Stimulated activated CD8-positive, alpha-beta memory T cell treated with anti-CD3 and anti-CD28 coated beads, Interleukin-12 subunit alpha, Interleukin-12 subunit beta, amount 100 ng/mL, for 24 hours (primary cell): ENCODE results near the gene OR2A25.

ENCODE experiments used
- DNase-seq: peaks from one replicate; pipeline ENCODE4 v3.0.0-alpha.2; 2020; ENCODE audit errors: extremely low read depth

Gene OR2A25

GRCh38 chr7:144069953-144070352 is 342 bp downstream of the OR2A25 start:
- DNase-seq, result no peak

- no peak for DNase-seq
Measured at GRCh38 chr7:144074374-144074773, 4.8 kb downstream of the OR2A25 start.

GRCh38 chr7:144085978-144086377 is 16.4 kb downstream of the OR2A25 start, which contains the start of gene OR2A12:
Gene OR2A12 (plus strand): TSS chr7:144086278. CDS start chr7:144095108, 8,830 bp downstream.
- no peak for DNase-seq

GRCh38 chr7:144086730-144087129 is 17.1 kb downstream of the OR2A25 start:
- DNase-seq, result no peak

GRCh38 chr7:144087230-144087629 is 17.6 kb downstream of the OR2A25 start:
- no peak for DNase-seq

- no peak for DNase-seq
Measured at GRCh38 chr7:144090667-144091066, 21.1 kb downstream of the OR2A25 start.

GRCh38 chr7:144098776-144099175 is 29.2 kb downstream of the OR2A25 start:
- DNase-seq, result no peak

- DNase-seq, result no peak
Measured at GRCh38 chr7:144100607-144101006, 31.0 kb downstream of the OR2A25 start.

- DNase-seq, result no peak
Measured at GRCh38 chr7:144102041-144102440, 32.4 kb downstream of the OR2A25 start.

- DNase-seq, result no peak
Measured at GRCh38 chr7:144105211-144105610, 35.6 kb downstream of the OR2A25 start.

- DNase-seq, result no peak
Measured at GRCh38 chr7:144109283-144109682, 39.7 kb downstream of the OR2A25 start, which contains the start of gene OR2A2. Gene OR2A2 (plus strand): TSS chr7:144109583. CDS start chr7:144109583, 0 bp downstream.

GRCh38 chr7:144110272-144110671 is 40.7 kb downstream of the OR2A25 start:
- no peak for DNase-seq

- DNase-seq, result no peak
Measured at GRCh38 chr7:144113651-144114050, 44.0 kb downstream of the OR2A25 start.

GRCh38 chr7:144118341-144118740 is 48.7 kb downstream of the OR2A25 start:
- DNase-seq, result no peak

- DNase-seq, result no peak
Measured at GRCh38 chr7:144122876-144123275, 53.3 kb downstream of the OR2A25 start, which contains the start of gene OR2A14. Gene OR2A14 (plus strand): TSS chr7:144123176. CDS start chr7:144129113, 5,937 bp downstream.
